RWPE1 (cell line): Measurements from ENCODE around the gene TBC1D9B.

Experiments used
- CTCF ChIA-PET: fragments of 350-600 bp; sonication (Branson Sonifier 250); formaldehyde crosslinking; extraction: SDS; loops from one replicate; lab custom pipeline; 2021; lab: Yijun Ruan, JAX
- POLR2A ChIA-PET: fragments of 400-600 bp; formaldehyde crosslinking; extraction: SDS; loops from one replicate; lab custom pipeline; 2020; ENCODE audit warnings: antibody characterized with exemption; ENCODE audit not compliant: low non-redundant PET; lab: Yijun Ruan, JAX
- DNase-seq: peaks from one replicate; pipeline ENCODE4 v3.0.0; 2012; ENCODE audit warnings: low spot score
- H3K27ac ChIP-seq: fragments of 450-650 bp; 2 replicates; pipeline ENCODE4 v1.5.1; 2017
- CTCF ChIP-seq: fragments of 450-650 bp; conservative IDR thresholded peaks from 2 replicates; pipeline ENCODE4 v1.5.1; 2017; ENCODE audit warnings: low read depth, mild to moderate bottlenecking

TBC1D9B gene

GRCh38 chr5:179895861-179896260 is 11.8 kb downstream of the TBC1D9B start:
- ChIA-PET POLR2A (no interaction called here), CTCF (no interaction called here)
- DNase-seq, result no peak
- no peak overlapping the region for H3K27ac ChIP-seq
- TF ChIP-seq CTCF, result no peak

GRCh38 chr5:179893958-179894895 is 13.5 kb downstream of the TBC1D9B start:
- no peak for TF ChIP-seq CTCF
- ChIA-PET POLR2A (no interaction called here), CTCF (no interaction called here)
- H3K27ac ChIP-seq, result no peak overlapping the region
- DNase-seq, result no peak

- POLR2A ChIA-PET, result no interaction called here
- DNase-seq, result no peak
- TF ChIP-seq CTCF, result no peak
- CTCF ChIA-PET, result interaction anchor here (0.5 kb wide), 1 partner anchor 47 kb away, joined by 3 read pairs; no protein-coding TSS in a partner anchor
- no peak overlapping the region for H3K27ac ChIP-seq
Observed at GRCh38 chr5:179893076-179893957, 14.4 kb downstream of the TBC1D9B start.

- DNase-seq, result no peak
- no peak for TF ChIP-seq CTCF
- CTCF ChIA-PET, result no interaction called here
Observed at GRCh38 chr5:179892255-179892654, 15.4 kb downstream of the TBC1D9B start.

GRCh38 chr5:179890751-179891682 is 16.7 kb downstream of the TBC1D9B start:
- POLR2A ChIA-PET, result no interaction called here
- TF ChIP-seq CTCF, result no peak
- DNase-seq, result no peak
- CTCF ChIA-PET, result no interaction called here
- no peak overlapping the region for H3K27ac ChIP-seq

More at GRCh38 chr5:179892255-179892654, 15.4 kb downstream of the TBC1D9B start:
- no peak overlapping the region for H3K27ac ChIP-seq
- POLR2A ChIA-PET, result no interaction called here
